Measurements from ENCODE around the gene NFIX.
A peak's percentile ranks its signal among the peaks of the same experiment; 100 is the strongest.
"Not testable (repeated sequence)": the region's sequence is repeated elsewhere in the genome, so short reads cannot be mapped to it uniquely, and the experiment has no call there.

Gene NFIX

GRCh38 chr19:12953799-12954611, 41.3 kb upstream of the NFIX start:
- no peak for TF ChIP-seq POLR2A (IDR thresholded peaks at IDR 0.05; ENCODE audit: low read depth, low read length)
- DNase-seq (ENCODE audit: insufficient read length, low spot score): no peak
- no peak for FAIRE-seq

DNA sequence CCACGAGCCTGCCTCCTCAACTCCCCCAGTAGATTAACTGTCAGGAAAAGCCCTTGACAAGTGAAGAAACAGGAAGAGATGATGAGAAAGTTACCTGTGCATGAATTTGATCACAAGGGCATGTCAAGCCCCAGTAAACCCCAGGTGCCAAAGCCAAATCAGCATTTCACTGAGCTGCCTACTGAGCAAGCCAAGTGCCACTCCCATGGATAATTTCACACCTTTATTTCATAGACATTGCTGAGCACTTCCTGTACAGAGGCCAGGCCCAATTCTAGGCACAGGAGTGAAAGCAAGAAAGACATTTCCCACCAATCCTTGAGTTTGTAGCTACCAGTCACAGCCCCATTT, 40.7 kb upstream of the NFIX start:
- no peak for TF ChIP-seq POLR2A (IDR thresholded peaks at IDR 0.05; ENCODE audit: low read depth, low read length)
- no peak for DNase-seq (ENCODE audit: insufficient read length, low spot score)
- no peak for FAIRE-seq

DNA sequence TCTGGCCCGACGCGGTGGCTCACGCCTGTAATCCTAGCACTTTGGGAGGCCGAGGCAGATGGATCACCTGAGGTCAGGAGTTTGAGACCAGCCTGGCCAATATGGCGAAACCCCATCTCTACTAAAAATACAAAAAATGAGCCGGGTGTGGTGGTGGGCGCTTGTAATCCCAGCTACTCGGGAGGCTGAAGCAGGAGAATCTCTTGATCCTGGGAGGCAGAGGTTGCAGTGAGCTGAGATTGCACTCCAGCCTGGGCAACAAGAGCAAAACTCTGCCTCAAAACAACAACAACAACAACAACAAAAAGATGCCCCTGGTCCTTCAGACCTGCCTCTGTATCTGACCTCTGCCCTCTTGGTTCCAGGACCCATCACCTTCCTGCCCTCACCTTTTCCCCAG, 39.7 kb upstream of the NFIX start:
- FAIRE-seq: not testable (repeated sequence)

DNA sequence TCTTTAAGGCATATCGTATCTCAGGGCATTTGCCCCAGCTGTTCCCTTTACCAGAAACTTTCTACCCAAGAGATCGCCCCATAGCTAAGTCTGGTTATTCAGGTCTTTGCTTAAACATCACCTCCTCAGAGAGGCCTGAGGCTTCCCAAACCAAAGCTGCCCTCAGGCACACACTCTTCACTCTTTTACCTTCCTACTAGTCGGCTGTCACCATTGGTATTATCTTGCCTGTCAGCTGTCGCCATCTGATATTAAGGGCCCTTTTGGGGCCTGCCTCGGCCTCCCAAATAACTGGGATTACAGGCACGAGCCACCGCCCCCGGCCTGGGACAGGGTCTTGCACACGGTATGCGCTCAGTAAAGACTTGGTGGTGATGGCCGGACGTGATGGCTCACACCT, 39.3 kb upstream of the NFIX start:
- DNase-seq (ENCODE audit: insufficient read length, low spot score) (no peak), FAIRE-seq (no peak)
- no peak for TF ChIP-seq POLR2A (IDR thresholded peaks at IDR 0.05; ENCODE audit: low read depth, low read length)

More for the DNA sequence above, 39.7 kb upstream of the NFIX start:
- DNase-seq (ENCODE audit: insufficient read length, low spot score): not testable (repeated sequence)

DNA sequence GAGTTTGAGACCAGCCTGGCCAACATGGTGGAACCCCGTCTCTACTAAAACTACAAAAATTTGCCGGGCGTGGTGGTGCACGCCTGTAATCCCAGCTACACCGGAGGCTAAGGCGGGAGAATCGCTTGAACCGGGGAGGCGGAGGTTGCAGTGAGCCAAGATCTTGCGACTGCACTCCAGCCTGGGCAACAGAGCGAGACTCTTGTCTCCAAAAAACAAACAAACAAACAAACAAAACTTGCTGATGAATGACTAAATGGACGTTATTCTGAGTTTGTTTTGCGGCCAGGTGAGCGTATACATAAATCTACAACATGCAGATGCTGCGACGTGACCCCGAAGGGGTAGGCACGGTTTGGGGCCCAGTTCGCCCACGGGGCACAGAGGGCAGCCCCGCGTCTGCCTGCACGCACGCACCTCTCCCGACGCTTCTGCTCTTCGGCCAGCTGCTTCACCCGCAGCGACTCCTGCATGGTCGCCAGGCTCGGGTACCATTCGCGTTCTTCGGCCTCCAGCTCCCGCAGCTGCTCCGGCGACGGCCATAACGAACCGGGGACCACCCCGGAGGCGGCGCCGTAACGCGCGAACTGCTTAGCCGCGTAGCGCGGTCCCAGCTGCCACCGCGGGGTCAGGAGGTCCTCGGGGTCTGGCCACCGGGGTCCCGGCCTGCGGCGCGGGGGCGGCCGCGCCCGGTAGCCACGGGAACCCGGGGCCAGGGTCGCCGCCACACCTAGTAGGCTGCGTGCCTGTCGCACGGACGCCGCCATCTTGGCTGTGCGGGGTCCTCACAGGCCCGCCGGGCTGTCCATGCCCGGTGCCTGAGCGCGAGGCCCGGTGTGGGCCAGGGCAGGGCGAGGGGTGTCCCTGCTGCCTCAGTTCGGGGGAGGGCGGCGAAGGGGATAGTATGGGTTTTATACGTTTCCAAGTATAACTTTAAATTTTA, 38.6 kb upstream of the NFIX start, which contains the start of gene GADD45GIP1:
GADD45GIP1 (minus strand) TSS at position 778 of the 943 bp plus-strand sequence; CDS start at position 767, 11 bp downstream.
- no peak for FAIRE-seq
- no peak for DNase-seq (ENCODE audit: insufficient read length, low spot score)
- peak; percentile 85 for TF ChIP-seq POLR2A (IDR thresholded peaks at IDR 0.05; ENCODE audit: low read depth, low read length)

- FAIRE-seq; DNase-seq (ENCODE audit: insufficient read length, low spot score): not testable (repeated sequence)
These were observed 37.8 kb upstream of the NFIX start for GRCh38 chr19:12957389-12957952.

- no peak for TF ChIP-seq POLR2A (IDR thresholded peaks at IDR 0.05; ENCODE audit: low read depth, low read length)
- FAIRE-seq (no peak), DNase-seq (ENCODE audit: insufficient read length, low spot score) (no peak)
These were observed 35.8 kb upstream of the NFIX start for GRCh38 chr19:12959481-12959880.

GRCh38 chr19:12965017-12965811, 30.1 kb upstream of the NFIX start:
- DNase-seq (ENCODE audit: insufficient read length, low spot score) (peak; percentile 83), FAIRE-seq (no peak)

GRCh38 chr19:12965812-12966135, 29.5 kb upstream of the NFIX start:
- DNase-seq (ENCODE audit: insufficient read length, low spot score) (no peak), FAIRE-seq (no peak)
- no peak for TF ChIP-seq POLR2A (IDR thresholded peaks at IDR 0.05; ENCODE audit: low read depth, low read length)

More at GRCh38 chr19:12965017-12965811, 30.1 kb upstream of the NFIX start:
- 0 out of 2 replicates have a peak, but pooled peaks have one; percentile 11 for TF ChIP-seq POLR2A (IDR thresholded peaks at IDR 0.05; ENCODE audit: low read depth, low read length)

GRCh38 chr19:12967907-12968306, 27.4 kb upstream of the NFIX start:
- DNase-seq (ENCODE audit: insufficient read length, low spot score) (peak; percentile 35), FAIRE-seq (no peak)
- no peak for TF ChIP-seq POLR2A (IDR thresholded peaks at IDR 0.05; ENCODE audit: low read depth, low read length)

- no peak for DNase-seq (ENCODE audit: insufficient read length, low spot score)
- TF ChIP-seq POLR2A (IDR thresholded peaks at IDR 0.05; ENCODE audit: low read depth, low read length): no peak
- FAIRE-seq: no peak
These were observed 25.8 kb upstream of the NFIX start, which contains the start of gene DAND5 for GRCh38 chr19:12969292-12969988. TSS of gene DAND5 (plus strand) at chr19:12969576. CDS start at chr19:12969661, 85 bp downstream.

DNA sequence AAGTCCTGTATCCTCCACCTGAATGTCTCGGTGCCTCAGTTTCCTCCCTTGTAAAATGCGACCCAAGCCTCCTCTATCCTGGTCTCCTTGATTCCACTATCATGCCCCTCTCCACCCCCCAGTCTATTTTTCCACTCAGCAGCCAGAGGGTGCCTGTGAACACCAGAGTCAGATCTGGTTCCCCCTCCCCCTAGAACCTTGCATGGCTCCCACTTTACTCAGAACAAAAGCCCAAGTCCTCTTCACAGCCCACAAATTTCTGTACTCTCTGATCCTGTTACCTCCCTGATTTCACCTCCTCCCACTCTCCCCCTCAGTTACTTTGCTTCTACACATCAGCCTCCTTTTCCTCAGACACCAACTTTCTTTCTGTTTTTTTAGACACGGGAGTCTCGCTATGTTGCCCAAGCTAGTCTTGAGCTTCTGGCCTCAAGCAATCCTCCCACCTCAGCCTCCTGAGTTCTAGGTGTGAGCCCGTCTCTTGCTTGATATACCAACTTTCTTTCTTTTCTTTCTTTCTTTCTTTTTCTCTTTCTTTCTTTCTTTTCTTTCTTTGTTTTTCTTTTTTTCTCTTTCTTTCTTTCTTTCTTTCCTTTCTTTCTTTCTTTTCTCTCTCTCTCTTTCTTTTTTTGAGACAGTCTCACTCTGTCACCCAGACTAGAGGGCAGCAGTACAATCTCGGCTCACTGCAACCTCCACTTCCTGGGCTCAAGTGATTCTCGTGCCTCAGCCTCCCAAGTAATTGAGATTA, 25.0 kb upstream of the NFIX start:
- TF ChIP-seq POLR2A (IDR thresholded peaks at IDR 0.05; ENCODE audit: low read depth, low read length): no peak
- FAIRE-seq (no peak), DNase-seq (ENCODE audit: insufficient read length, low spot score) (no peak)
